H1 (cell line): Measurements from ENCODE around the gene GRIP1. TPM values are rescaled to one million over a fixed set of nuclear protein-coding genes. Genes with fewer than 3 reads are reported as not detected.

ENCODE experiments used
- GABPA ChIP-seq: IDR thresholded peaks from 2 replicates; pipeline ENCODE4 v1.6.1; 2011; ENCODE audit warnings: mild to moderate bottlenecking, low read length, moderate library complexity, borderline replicate concordance; ENCODE audit not compliant: insufficient read depth
- GTF2F1 ChIP-seq: IDR thresholded peaks from 2 replicates; pipeline ENCODE4 v1.6.1; 2012; ENCODE audit warnings: low read depth, low read length, improper control_type of control experiment, borderline replicate concordance
- polyA plus RNA-seq, 7 experiments: library from polyadenylated mRNA; depleted of rRNA in 3 of 7; stranded (reverse) in 5 of 7; unstranded in 2 of 7; fragments of >200 nt in 5 of 7; fragments of 200-250 nt in 2 of 7; gene quantifications; 1 replicate in 5 of 7; 2 replicates in 1 of 7; 4 replicates in 1 of 7; pipeline versions ENCODE4 v1.2.1 to v1.2.3, GENCODE V29; 2011 to 2013; ENCODE audit warnings: missing spikeins in 2 of 7, mixed read lengths in 2 of 7
- total RNA-seq: library from RNA; stranded (reverse); fragmentation: NEBNext Ultra II Directional; extraction: Animal tissue kit (Norgen Biotek cat#: 25700); gene quantifications from 2 replicates; pipeline ENCODE4 v1.2.1, GENCODE V29; 2021

GRIP1 gene
- total and polyA plus RNA-seq, 2 of the 8 experiments (the other 6 are each of a cell fraction or from before 2014, with no cell fraction given): 4.5 to 27.3 TPM

GRCh38 chr12:66456612-66457011, 222.3 kb downstream of the GRIP1 start (continued):
- no peak for TF ChIP-seq GTF2F1
- TF ChIP-seq GABPA: no peak
